Ovary (tissue), 9 donors: ENCODE results near the gene MEGF6. TPM values are rescaled to one million over a fixed set of nuclear protein-coding genes. Genes with fewer than 3 reads are reported as not detected.

Source experiments
- DNase-seq, 5 donors: peaks; one replicate each; pipeline ENCODE4 v3.0.0-alpha.2; 2019 to 2020
- H3K27ac ChIP-seq, 2 donors: fragments of 200-600 bp; one replicate each; pipeline versions ENCODE4 v1.5.1 to v1.8.0; 2019 to 2022
- H3K27me3 ChIP-seq: fragments of 200-600 bp; one replicate; pipeline ENCODE4 v1.8.0; 2022
- H3K36me3 ChIP-seq: fragments of 200-600 bp; sonication (generic); one replicate; pipeline ENCODE4 v1.5.1; 2019
- H3K4me1 ChIP-seq: one replicate; pipeline ENCODE4 v1.8.1; 2013; ENCODE audit warnings: mild to moderate bottlenecking, moderate library complexity; ENCODE audit not compliant: insufficient read depth
- H3K4me3 ChIP-seq: fragments of 200-600 bp; sonication (generic); one replicate; pipeline ENCODE4 v1.5.1; 2017
- H3K9me3 ChIP-seq, 2 donors: fragments of 200-600 bp in 1 of 2; sonication (generic) in 1 of 2; one replicate each; pipeline versions ENCODE4 v1.5.1 to v1.8.1; 2013 to 2019; ENCODE audit warnings: mild to moderate bottlenecking in 1 of 2, moderate library complexity in 1 of 2
- EP300 ChIP-seq: sonication (generic); formaldehyde crosslinking; IDR thresholded peaks from one replicate; pipeline ENCODE4 v1.6.1; 2017; ENCODE audit warnings: antibody characterized with exemption
- POLR2A ChIP-seq: fragments of 450-650 bp; IDR thresholded peaks from one replicate; pipeline ENCODE4 v1.6.1; 2017; ENCODE audit warnings: antibody characterized with exemption, mild to moderate bottlenecking, moderate library complexity
- WGBS, 3 donors: extraction: QIAGEN DNeasy Blood & Tissue Kit in 1 of 3; methylation state at CpG; one replicate each; pipeline versions ENCODE4 v1.1.5 to v1.1.7; 2013 to 2017; 5-methylcytosine and 5-hydroxymethylcytosine counted together
- intact Hi-C, 4 donors: fragments of 100-400 bp; cut with DNase I; formaldehyde crosslinking; loops; one replicate each; pipeline versions ENCODE4 v1.11.0 to v1.15.1; 2022 to 2023
- polyA plus RNA-seq, 2 donors: library from polyadenylated mRNA; stranded (reverse); fragments of 200-250 nt in 1 of 2; fragments of 350-450 nt in 1 of 2; fragmentation: Illumina TruSeq in 1 of 2; extraction: RNeasy Lipid Tissue Mini Kit (QIAGEN cat#74804) in 1 of 2; gene quantifications; one replicate each; pipeline ENCODE4 v1.2.3, GENCODE V29; 2013 to 2014
- total RNA-seq, 7 donors: library from RNA; depleted of rRNA in 2 of 7; stranded (reverse); fragments of >200 nt in 2 of 7; fragmentation: NEBNext Ultra II Directional in 3 of 7; extraction: Animal tissue kit (Norgen Biotek cat#: 25700) in 3 of 7; gene quantifications; one replicate each; pipeline versions ENCODE4 v1.1.0 to v1.2.4, GENCODE V29; 2016 to 2023
- TF ChIP-seq, protein P1 (sequence below), 3 donors: fragments of 450-650 bp in 2 of 3; fragments of 200-600 bp in 1 of 3; IDR thresholded peaks; one replicate each; pipeline versions ENCODE4 v1.5.1 to v1.8.0; 2016 to 2022; ENCODE audit warnings: antibody characterized with exemption in 3 of 3, mild to moderate bottlenecking in 1 of 3
- donor health status: DM: no; HTN: no; CAD: no; lungs with moderate emphysema.
- donor health status: DM: no; HTN: no; CAD: no.
- donor health status: Bipolar disorder and iron deficiency.
- donor health status: DM: yes; HTN: yes; CAD: no.
- donor health status: DM: no; HTN: no; CAD: no.
- donor health status: DM: yes; HTN: yes; CAD: no.

The MEGF6 gene
- total and polyA plus RNA-seq, 9 donors = 0.10 to 117 (median 12.5) TPM

DNA sequence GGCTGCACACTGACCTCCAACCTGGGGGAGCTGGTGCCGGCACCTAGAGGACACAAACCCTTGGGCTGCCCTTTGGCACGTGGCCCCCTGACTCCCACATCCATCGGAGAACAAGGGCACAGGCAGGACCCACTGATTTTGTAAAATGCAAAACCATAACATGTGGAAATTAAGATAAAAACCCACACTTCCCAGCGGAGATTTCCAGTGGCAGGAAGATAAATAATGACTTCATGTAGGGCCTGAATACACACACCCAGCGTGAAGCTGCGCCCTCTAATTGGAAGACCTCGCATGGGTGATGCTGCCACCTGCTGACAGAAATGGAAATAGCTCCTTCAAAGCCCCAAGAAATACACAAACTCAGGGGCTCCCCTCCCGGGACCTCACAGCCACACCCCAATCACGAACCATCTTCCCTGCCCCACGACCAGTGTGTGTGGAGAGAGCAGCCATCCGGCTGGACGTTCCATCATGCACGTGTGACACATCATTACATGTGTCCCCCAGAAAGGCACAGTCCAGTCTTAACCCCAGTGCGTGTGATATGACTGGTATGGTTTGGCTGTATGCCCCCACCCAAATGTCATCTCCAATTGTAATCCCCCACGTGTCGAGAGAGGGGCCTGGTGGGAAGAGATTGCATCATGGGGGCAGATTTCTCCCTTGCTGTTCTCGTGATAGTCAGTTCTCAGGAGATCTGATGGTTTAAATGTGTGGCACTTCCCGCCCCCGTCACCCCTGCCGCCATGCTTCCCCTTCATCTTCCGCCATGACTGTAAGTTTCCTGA is 7.8 kb upstream of the MEGF6 start:
- DNase-seq = peak; percentile 61 to 80 (median 75)
- WGBS, 3 donors = 11 to 19% (median 16%) methylated on average over 19 to 21 of the region's 21 CpGs
- Histone ChIP-seq H3K36me3 (no peaks in the 10 kb centered on the region), H3K27ac (no peak overlapping the region), H3K27me3 (no peaks in the 10 kb centered on the region), H3K9me3 (no peaks in the 10 kb centered on the region), H3K4me3 (no peak overlapping the region), H3K4me1 (peaks cover 8% of the 10 kb centered on the region)
- TF ChIP-seq EP300 (no peak), POLR2A (no peak)
- TF ChIP-seq, protein P1, sequence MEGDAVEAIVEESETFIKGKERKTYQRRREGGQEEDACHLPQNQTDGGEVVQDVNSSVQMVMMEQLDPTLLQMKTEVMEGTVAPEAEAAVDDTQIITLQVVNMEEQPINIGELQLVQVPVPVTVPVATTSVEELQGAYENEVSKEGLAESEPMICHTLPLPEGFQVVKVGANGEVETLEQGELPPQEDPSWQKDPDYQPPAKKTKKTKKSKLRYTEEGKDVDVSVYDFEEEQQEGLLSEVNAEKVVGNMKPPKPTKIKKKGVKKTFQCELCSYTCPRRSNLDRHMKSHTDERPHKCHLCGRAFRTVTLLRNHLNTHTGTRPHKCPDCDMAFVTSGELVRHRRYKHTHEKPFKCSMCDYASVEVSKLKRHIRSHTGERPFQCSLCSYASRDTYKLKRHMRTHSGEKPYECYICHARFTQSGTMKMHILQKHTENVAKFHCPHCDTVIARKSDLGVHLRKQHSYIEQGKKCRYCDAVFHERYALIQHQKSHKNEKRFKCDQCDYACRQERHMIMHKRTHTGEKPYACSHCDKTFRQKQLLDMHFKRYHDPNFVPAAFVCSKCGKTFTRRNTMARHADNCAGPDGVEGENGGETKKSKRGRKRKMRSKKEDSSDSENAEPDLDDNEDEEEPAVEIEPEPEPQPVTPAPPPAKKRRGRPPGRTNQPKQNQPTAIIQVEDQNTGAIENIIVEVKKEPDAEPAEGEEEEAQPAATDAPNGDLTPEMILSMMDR (IDR thresholded peaks at IDR 0.05) = peak; percentile 72 to 85 (median 77)
- intact Hi-C loops = loop anchor here in 3 of 4 donors (2.0 to 5.0 kb wide), 5 partner anchors 52 to 164 kb away; partner anchors contain the start of gene ARHGEF16 (in 1 of the 3)

GRCh38 chr1:3618531-3618880 is 7.2 kb upstream of the MEGF6 start:
- intact Hi-C loops = loop anchor here in 3 of 4 donors (2.0 to 5.0 kb wide), 5 partner anchors 51 to 164 kb away; partner anchors contain the start of gene ARHGEF16 (in 1 of the 3)
- no peaks in the 10 kb centered on the region for H3K9me3 ChIP-seq
- no peaks in the 10 kb centered on the region for H3K27me3 ChIP-seq
- H3K4me1 ChIP-seq = peaks cover 5% of the 10 kb centered on the region
- 57 to 71% (median 62%) methylated on average over 9 of the region's 9 CpGs for WGBS, 3 donors
- no peak overlapping the region for H3K27ac ChIP-seq
- H3K4me3 ChIP-seq = no peak overlapping the region
- H3K36me3 ChIP-seq = no peaks in the 10 kb centered on the region
- TF ChIP-seq EP300 (no peak), POLR2A (no peak)
- TF ChIP-seq, protein P1 (IDR thresholded peaks at IDR 0.05) = no peak
- no peak for DNase-seq

DNA sequence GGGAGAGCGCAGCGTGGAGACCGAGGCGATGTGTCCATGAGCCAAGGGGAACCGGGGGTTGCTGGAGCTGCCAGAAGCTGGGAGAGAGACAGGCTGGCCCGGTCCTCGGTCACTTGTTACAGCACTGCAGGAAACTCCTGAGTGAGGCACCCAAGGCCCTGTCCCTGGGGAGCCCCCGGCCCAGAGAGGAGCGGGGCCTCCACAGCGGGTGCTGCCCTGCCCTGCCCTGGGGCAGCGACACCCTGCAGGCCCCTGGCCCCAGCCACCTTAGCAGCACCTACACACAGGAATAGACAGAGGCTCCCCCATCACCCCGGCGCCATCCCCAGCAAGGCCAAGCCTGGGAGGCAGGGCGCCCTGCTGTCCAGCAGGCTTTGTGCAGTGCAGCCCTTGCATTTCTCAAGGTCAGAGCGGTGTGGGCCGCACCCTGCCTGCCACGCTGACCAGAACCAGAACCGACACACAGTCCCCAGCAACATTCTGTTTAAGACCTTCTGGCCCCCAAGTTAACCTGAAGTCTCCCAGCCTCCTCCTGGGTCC is 6.6 kb upstream of the MEGF6 start:
- Histone ChIP-seq H3K4me3 (no peak overlapping the region), H3K27me3 (no peaks in the 10 kb centered on the region), H3K27ac (no peak overlapping the region), H3K9me3 (no peaks in the 10 kb centered on the region), H3K4me1 (peaks cover 3% of the 10 kb centered on the region), H3K36me3 (no peaks in the 10 kb centered on the region)
- DNase-seq = no peak
- 75 to 83% (median 77%) methylated on average over 17 to 18 of the region's 18 CpGs for WGBS, 3 donors
- TF ChIP-seq, protein P1 (IDR thresholded peaks at IDR 0.05) = no peak
- TF ChIP-seq EP300 (no peak), POLR2A (no peak)
- intact Hi-C loops = loop anchor here in 3 of 4 donors (2.0 to 5.0 kb wide), 5 partner anchors 51 to 163 kb away; partner anchors contain the start of gene ARHGEF16 (in 1 of the 3)

DNA sequence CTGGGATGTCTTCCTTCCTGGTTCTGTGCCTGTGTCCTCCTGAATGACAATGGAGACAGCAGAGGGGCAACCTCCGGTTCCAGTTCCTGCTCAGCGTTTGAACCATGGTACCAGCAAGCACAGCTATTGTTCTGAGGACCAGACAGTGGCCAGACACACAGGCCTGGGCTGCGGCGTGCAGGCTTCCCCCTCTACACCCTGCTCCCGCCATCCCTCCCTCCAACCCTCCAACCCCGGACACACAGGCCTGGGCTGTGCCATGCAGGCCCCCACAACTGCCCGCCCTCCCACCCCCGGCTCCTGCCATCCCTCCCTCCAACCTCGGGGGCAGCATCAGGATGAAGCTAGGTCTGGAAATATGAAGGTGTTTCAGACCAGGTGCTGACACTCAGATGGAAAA is 5.6 kb upstream of the MEGF6 start:
- H3K36me3 ChIP-seq = no peaks in the 10 kb centered on the region
- DNase-seq = no peak
- peaks cover 3% of the 10 kb centered on the region for H3K4me1 ChIP-seq
- intact Hi-C loops = loop anchor here in 1 of 4 donors (5.0 kb wide), 1 partner anchor 50 kb away; no protein-coding TSS in a partner anchor
- H3K27me3 ChIP-seq = no peaks in the 10 kb centered on the region
- TF ChIP-seq EP300 = no peak
- TF ChIP-seq, protein P1 (IDR thresholded peaks at IDR 0.05) = no peak
- no peak for TF ChIP-seq POLR2A
- no peaks in the 10 kb centered on the region for H3K9me3 ChIP-seq
- WGBS, 3 donors = 83 to 91% (median 86%) methylated on average over 9 of the region's 9 CpGs
- H3K27ac ChIP-seq = no peak overlapping the region
- no peak overlapping the region for H3K4me3 ChIP-seq
